GM18502 (cell line): ENCODE measurements around the gene SESN3.
"Not testable (repeated sequence)": the region's sequence is repeated elsewhere in the genome, so short reads cannot be mapped to it uniquely, and the experiment has no call there.

ENCODE experiments used
- ATAC-seq: cut with Tn5 transposase; IDR thresholded peaks from one replicate; pipeline ENCODE4 v1.9.1; 2021; ENCODE audit warnings: mild to moderate bottlenecking; ENCODE audit not compliant: unreplicated experiment, poor library complexity

The SESN3 gene, protein sequence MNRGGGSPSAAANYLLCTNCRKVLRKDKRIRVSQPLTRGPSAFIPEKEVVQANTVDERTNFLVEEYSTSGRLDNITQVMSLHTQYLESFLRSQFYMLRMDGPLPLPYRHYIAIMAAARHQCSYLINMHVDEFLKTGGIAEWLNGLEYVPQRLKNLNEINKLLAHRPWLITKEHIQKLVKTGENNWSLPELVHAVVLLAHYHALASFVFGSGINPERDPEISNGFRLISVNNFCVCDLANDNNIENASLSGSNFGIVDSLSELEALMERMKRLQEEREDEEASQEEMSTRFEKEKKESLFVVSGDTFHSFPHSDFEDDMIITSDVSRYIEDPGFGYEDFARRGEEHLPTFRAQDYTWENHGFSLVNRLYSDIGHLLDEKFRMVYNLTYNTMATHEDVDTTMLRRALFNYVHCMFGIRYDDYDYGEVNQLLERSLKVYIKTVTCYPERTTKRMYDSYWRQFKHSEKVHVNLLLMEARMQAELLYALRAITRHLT

DNA sequence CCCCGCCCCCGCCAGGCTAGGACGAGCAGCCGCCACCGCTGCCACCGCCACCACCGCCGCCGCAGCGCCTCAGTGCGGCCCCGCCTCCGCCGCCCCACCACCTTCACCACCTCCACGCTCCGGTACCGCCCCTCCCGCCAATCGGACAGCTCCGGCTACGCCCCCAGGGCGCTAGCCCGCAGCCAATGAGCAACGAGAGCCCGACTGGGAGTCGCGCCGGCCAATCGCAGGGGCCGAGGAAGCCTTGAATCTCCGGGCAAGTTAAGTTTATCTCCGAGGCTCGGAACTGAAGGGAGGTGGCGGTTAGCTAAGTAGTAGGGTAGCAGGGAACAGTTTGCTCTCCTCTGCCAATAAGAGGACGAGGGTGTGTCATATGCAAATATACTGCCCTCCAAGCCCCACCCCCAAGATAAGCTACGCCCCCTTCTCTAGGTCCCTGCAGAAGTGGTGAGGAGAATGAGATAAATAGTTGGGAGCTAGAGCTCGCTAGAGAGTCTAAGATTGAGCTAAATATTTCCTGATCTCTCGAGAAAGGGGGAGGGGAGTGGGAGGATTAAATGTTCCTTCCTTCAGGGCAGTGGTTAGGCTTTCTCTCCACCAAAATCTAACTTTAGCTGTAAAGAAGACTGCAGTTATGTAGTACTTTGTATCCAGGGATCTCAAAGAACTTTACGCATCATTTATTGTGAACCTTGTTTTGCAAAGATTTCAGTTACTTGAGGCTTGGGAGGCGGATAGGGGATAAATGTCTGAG, at the start of gene SESN3:
Gene SESN3 (minus strand): TSS at position 76 of the 754 bp plus-strand sequence. CDS start 342 bp downstream, outside the sequence.
- peak; percentile 96 for ATAC-seq

DNA sequence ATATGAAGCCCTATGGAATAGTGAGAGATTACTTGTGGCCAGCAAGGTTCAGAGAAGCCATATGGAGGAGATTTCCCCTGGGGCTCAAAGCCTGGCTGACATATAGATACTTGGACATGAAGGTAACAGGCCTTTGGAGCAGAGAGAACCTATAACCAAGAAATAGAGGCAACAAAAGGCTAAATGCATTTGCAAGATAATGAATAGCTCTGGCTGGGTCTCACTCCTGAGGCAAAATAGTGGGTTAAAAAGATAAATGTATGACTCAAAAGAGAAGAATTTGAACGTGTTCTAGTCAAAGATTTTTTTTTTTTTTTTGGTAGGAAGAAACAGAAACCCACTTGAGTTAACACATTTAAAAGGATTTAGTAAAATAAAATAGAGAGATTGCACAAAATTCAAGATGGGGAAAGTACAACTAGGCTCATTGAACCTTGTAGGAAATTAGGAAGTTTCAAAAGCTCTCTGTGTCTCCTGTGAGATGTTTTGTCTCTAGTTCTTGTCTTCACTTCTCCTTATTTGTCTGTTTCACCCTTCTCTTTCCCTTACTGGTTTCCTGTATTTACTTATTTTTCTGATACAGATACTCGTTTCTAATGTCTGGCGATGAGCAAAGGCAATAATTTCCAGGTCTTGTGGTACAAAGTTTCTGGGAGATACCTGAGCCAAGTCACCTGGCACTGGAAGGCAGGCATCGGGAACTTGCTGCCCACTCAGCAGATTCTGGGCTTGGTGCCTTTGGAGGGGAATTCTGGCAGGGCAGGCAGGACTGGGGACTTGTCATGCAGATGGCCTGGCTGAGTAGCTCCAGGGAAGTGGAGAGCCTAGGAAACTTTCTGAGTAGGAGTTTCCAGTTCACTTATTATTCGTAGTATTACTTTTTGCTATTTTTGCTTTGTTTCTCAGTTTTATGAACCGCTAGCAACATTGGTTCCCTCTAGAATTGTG, 49.2 kb upstream of the SESN3 start:
- no peak for ATAC-seq

- no peak for ATAC-seq
These were observed 46.9 kb upstream of the SESN3 start for GRCh38 chr11:95277868-95278267.

GRCh38 chr11:95276139-95276538, 45.1 kb upstream of the SESN3 start:
- no peak for ATAC-seq

DNA sequence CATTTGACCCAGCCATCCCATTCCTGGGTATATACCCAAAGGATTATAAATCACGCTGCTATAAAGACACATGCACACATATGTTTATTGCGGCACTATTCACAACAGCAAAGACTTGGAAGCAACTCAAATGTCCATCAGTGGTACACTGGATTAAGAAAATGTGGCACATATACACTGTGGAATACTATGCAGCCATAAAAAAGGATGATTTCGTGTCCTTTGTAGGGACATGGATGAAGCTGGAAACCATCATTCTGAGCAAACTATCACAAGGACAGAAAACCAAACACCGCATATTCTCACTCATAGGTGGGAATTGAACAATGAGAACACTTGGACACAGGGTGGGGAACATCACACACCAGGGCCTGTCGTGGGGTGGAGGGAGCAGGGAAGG, 42.6 kb upstream of the SESN3 start:
- ATAC-seq, result not testable (repeated sequence)

DNA sequence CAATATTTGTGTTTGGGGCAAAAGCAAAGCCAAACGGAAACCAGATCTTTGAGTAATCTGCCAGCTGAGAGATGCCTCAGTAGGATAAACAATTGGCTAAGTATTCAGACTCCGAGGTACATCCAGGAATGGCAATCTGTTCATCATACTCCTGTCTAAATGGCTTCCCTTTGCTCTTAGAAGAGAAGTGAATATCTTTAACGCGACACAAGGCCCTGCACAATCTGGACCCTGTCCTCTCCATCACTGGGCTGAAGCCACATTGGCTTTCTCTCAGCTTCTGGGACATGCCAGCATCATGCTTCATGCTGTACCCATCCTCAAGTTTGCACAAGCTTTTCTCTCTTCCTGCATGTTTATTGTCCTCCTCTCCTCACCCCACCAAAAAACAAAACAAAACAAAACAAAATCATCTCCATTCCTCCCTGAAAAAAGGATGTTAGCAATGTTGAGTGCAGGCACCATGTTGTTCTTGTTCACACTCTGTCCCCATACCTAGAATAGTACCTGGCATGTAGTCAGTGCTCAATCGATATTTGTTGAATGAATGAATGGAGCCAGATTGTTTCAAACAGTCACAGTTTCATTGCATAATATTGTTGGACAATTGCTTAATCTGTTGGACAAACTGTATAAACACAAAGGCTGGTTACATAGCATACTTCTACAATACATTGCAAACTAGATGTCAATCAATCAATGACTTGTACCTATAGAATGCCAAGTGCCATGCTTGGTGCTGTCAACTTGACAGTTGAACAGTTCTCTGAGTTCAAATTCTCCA, 38.2 kb upstream of the SESN3 start:
- no peak for ATAC-seq

DNA sequence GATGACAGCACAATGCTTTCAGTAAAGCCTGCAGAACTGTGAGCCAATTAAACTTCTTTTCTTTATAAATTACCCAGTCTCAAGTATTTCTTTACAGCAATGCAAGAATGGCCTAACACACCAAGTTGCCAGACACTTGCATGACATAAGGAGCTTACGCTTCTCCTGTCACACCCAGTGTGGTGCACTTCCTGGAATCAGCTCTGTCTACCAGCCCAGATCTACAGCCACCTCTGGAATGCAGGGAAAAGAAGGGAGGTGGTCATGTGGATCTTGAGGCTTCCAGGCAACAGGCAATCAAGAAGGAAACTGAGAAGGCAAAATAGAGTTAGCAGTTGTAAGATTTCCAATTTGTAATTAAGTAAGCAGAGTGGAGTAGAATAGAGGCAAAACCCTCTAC, 37.4 kb upstream of the SESN3 start:
- ATAC-seq, result no peak

- no peak for ATAC-seq
These were observed 36.7 kb upstream of the SESN3 start for GRCh38 chr11:95267601-95268213.

DNA sequence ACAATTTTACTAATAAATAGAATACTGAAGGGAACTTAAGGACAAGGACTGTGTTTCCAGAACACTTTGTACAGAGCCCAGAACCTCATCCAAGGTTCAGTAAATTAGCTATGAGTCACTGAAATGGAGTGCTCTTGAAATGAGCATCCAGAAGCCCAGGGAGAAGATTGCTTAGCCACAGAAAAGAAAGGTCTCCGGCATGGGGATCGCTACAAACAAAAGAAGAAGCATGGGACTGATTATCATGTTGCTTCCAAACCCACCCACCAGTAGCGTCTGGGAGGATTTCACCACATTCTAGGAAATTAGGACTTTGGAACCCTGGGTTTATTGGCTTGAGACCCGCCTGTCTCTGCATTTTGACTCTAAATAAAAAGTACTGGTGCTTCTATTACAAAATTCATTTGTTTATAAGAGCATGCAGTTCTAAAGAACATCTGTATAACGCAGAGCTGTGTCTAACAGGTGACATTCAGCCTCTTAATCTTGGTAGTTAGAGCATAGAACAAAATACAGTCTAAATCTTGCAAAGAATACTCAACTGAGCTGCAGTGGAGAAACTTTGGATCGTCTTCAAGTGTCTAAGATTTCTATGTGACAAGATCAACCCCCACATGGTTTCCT, 35.9 kb upstream of the SESN3 start:
- ATAC-seq, result no peak

GRCh38 chr11:95264881-95265280, 33.9 kb upstream of the SESN3 start:
- ATAC-seq, result no peak

GRCh38 chr11:95262994-95263765, 32.2 kb upstream of the SESN3 start:
- no peak for ATAC-seq

- ATAC-seq, result no peak
These were observed 26.5 kb upstream of the SESN3 start for GRCh38 chr11:95257456-95257971.

DNA sequence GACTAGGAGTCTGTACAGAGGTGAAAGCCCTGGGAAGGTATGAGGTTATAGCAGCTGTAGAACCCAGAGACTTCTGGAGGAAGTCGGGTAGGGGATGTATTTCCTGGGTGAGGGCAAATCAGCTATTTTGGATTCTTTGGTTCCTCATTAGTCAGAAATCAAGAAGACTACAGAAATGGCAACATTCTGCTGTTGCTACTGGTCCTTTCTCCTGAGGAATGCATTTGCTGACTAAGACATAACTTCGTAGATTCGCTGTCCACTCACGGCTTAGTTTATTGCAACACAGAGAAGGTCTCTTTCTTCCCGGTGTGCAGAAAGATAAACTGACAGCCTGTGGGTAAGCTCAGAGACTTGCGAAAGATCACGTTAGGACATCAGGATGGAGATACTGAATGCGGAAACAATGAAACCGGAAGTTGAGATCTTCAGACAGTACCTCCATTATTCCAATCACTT, 25.3 kb upstream of the SESN3 start:
- ATAC-seq, result no peak

DNA sequence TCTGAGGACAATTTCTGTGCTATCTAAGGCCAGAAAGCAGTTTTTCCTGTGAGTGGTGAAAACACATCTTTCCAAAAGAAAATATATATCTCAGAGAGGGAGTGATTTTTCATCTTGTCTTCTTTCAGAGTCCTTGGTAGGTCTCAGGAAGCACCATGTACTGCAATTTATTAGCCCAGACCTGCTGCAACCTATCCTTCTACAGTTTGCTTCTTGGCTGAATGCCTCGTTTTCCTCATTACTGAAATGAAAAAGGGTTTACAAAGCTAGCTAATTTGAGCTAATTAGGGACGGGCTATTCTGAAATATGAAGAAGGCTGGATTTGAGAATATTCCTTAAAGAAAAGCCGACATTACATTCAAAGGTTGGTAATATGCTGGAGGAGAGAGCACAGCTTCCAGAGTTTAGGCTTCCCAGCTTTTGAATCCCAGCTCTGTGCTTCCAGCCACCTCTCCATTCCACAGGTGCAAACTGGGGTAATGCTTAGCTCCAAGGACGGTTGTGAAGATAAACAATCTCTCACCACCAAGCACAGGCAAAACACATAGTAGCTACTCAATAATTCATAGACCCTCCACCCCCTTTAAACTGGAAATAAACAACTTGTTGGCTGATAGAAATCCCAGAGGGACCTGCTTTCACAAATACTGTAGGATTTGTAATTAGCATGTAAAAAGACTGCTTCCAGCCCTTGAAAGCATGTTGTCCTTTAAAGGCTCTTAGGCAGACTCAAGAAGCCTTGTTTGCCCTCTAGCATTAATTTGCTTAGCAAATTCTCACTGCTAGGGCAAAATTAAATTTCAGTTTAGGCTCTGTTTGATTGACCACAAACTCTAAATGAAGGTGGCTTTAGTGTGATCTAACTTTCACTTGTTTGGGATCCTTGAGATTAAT, 24.5 kb upstream of the SESN3 start:
- ATAC-seq, result no peak

- ATAC-seq, result peak; percentile 26
These were observed 23.7 kb upstream of the SESN3 start for GRCh38 chr11:95254716-95255115.

DNA sequence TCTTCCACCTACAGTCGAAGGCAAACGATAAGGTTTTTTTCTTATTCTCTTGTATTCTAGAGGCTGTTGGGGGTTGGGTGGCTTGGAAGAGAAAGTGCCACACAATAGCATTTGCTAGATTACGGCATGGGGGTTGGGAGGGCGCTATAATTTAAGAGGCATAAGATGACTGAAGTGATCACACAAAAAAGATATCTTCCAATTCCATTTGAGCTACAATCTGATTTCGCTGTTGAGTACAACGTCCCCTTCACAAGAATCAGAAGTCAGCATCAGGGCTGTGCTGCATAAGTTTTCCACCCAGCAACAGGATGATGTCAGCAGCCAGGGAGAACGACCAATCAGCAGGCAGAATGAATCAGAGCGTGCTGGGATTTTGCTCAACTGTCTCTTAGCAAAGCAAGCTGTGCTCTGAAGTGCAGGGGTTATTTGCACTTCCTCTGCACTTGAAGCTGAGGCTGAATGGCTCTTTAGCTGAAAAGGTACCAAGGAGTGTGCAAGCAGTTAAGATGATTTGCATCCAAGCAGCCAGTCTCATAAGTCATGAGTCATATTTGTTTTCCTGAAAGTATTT, 23.2 kb upstream of the SESN3 start:
- peak; percentile 97 for ATAC-seq
